Neural progenitor cell (in vitro differentiated cells): ENCODE data around the gene PPM1D. TPM values are rescaled to one million over a fixed set of nuclear protein-coding genes. Genes with fewer than 3 reads are reported as not detected.

Experiments
- DNase-seq: peaks from one replicate; pipeline ENCODE4 v3.0.0-alpha.2; 2016; ENCODE audit warnings: low spot score
- H2AFZ ChIP-seq: fragments of 200-600 bp; sonication (generic); replicated peaks from 2 replicates; pipeline ENCODE4 v1.6.1; 2016; ENCODE audit warnings: antibody characterized with exemption
- H3F3A ChIP-seq: fragments of 200-600 bp; sonication (generic); 2 replicates; pipeline ENCODE4 v1.6.1; 2016; ENCODE audit warnings: antibody characterized with exemption, low read depth
- H3K27ac ChIP-seq: fragments of 200-600 bp; sonication (generic); 2 replicates; pipeline ENCODE4 v1.5.1; 2016; ENCODE audit warnings: mild to moderate bottlenecking
- H3K27me3 ChIP-seq: fragments of 200-600 bp; sonication (generic); 2 replicates; pipeline ENCODE4 v1.6.1; 2016; ENCODE audit warnings: mild to moderate bottlenecking, moderate library complexity
- H3K36me3 ChIP-seq: fragments of 200-600 bp; sonication (generic); 2 replicates; pipeline ENCODE4 v1.5.1; 2016
- H3K4me1 ChIP-seq: fragments of 200-600 bp; sonication (generic); 2 replicates; pipeline ENCODE4 v1.6.1; 2016; ENCODE audit warnings: mixed run types
- H3K4me2 ChIP-seq: fragments of 200-600 bp; sonication (generic); 2 replicates; pipeline ENCODE4 v1.6.1; 2016
- H3K4me3 ChIP-seq: fragments of 200-600 bp; sonication (generic); 2 replicates; pipeline ENCODE4 v1.5.1; 2016
- H3K79me2 ChIP-seq: fragments of 200-600 bp; sonication (generic); 2 replicates; pipeline ENCODE4 v1.6.1; 2016; ENCODE audit warnings: low read depth
- H3K9ac ChIP-seq: fragments of 200-600 bp; sonication (generic); 2 replicates; pipeline ENCODE4 v1.6.1; 2016
- H3K9me3 ChIP-seq: fragments of 200-600 bp; sonication (generic); 2 replicates; pipeline ENCODE4 v1.5.1; 2016; ENCODE audit warnings: low read depth
- H4K20me1 ChIP-seq: fragments of 200-600 bp; sonication (generic); 2 replicates; pipeline ENCODE4 v1.6.1; 2016; ENCODE audit warnings: low read depth
- H3K27ac Mint-ChIP-seq: 3 replicates; pipeline ENCODE4 v1.8.0; 2021; ENCODE audit warnings: mixed read lengths
- H3K27me3 Mint-ChIP-seq: 2 replicates; pipeline ENCODE4 v1.8.0; 2022; ENCODE audit warnings: low read depth, mild to moderate bottlenecking, inconsistent platforms, moderate library complexity, mixed read lengths; ENCODE audit not compliant: insufficient read depth
- H3K36me3 Mint-ChIP-seq: 3 replicates; pipeline ENCODE4 v1.8.0; 2021; ENCODE audit warnings: mixed read lengths
- H3K4me1 Mint-ChIP-seq: 3 replicates; pipeline ENCODE4 v1.8.0; 2021; ENCODE audit warnings: mixed read lengths
- H3K4me3 Mint-ChIP-seq: 3 replicates; pipeline ENCODE4 v1.8.0; 2021; ENCODE audit warnings: mild to moderate bottlenecking, moderate library complexity, mixed read lengths
- H3K9me3 Mint-ChIP-seq: 3 replicates; pipeline ENCODE4 v1.8.0; 2020; ENCODE audit warnings: mixed read lengths
- CTCF ChIP-seq: fragments of 200-600 bp; sonication (generic); IDR thresholded peaks from 2 replicates; pipeline ENCODE4 v1.5.1; 2017; ENCODE audit warnings: antibody characterized with exemption, mild to moderate bottlenecking
- EZH2 ChIP-seq: fragments of 200-600 bp; sonication (generic); IDR thresholded peaks from 2 replicates; pipeline ENCODE4 v1.6.1; 2017; ENCODE audit warnings: antibody characterized with exemption, mild to moderate bottlenecking, moderate library complexity
- EZH2phosphoT487 ChIP-seq: fragments of 200-600 bp; sonication (generic); IDR thresholded peaks from 2 replicates; pipeline ENCODE4 v1.6.1; 2017; ENCODE audit warnings: antibody characterized with exemption
- total RNA-seq: library from RNA; depleted of rRNA; stranded (reverse); fragments of >200 nt; gene quantifications from 2 replicates; pipeline ENCODE4 v1.2.3, GENCODE V29; 2015; ENCODE audit warnings: low replicate concordance

Gene PPM1D
- total RNA-seq, 1 donor from 2014 or later: 22.9 TPM

DNA sequence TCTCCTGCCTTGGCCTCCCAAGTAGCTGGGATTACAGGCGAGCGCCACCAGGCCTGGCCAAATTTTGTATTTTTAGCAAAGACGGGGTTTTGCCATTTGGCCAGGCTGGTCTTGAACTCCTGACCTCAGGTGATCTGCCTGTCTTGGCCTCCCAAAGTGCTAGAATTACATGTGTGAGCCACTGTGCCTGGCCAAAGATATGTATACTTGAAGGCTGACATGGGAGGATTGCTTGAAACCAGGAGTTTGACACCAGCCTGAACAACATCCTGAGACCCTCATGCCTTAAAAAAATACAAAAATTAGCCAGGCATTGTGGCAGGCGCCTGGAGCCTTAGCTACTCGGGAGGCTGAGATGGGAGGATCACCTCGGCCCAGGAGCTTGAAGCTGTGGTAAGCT lies 80.8 kb downstream of the PPM1D start:
- peaks cover 5% of the 10 kb centered on the region for H3K4me1 ChIP-seq
- H3K4me3 ChIP-seq: no peak overlapping the region
- Mint-ChIP-seq H3K9me3 (no peaks in the 10 kb centered on the region), H3K27ac (no peak overlapping the region), H3K36me3 (no peaks in the 10 kb centered on the region), H3K4me3 (no peak overlapping the region), H3K4me1 (peaks cover 12% of the 10 kb centered on the region), H3K27me3 (no peaks in the 10 kb centered on the region)
- no peak overlapping the region for H2AFZ ChIP-seq
- no peaks in the 10 kb centered on the region for H4K20me1 ChIP-seq
- TF ChIP-seq EZH2 (no peak), CTCF (no peak), EZH2phosphoT487 (no peak)
- H3K9ac ChIP-seq: no peak overlapping the region
- peaks cover 9% of the 10 kb centered on the region for H3F3A ChIP-seq
- no peaks in the 10 kb centered on the region for H3K36me3 ChIP-seq
- no peak overlapping the region for H3K4me2 ChIP-seq
- no peaks in the 10 kb centered on the region for H3K79me2 ChIP-seq
- no peak overlapping the region for H3K27ac ChIP-seq
- no peaks in the 10 kb centered on the region for H3K27me3 ChIP-seq
- no peaks in the 10 kb centered on the region for H3K9me3 ChIP-seq
- no peak for DNase-seq

GRCh38 chr17:60685437-60685836 lies 85.4 kb downstream of the PPM1D start:
- Histone ChIP-seq H3K36me3 (no peaks in the 10 kb centered on the region), H3K4me1 (no peaks in the 10 kb centered on the region), H4K20me1 (no peaks in the 10 kb centered on the region), H3K79me2 (no peaks in the 10 kb centered on the region), H3K9ac (no peak overlapping the region), H3K4me2 (no peak overlapping the region), H3F3A (no peaks in the 10 kb centered on the region), H2AFZ (no peak overlapping the region), H3K27me3 (no peaks in the 10 kb centered on the region), H3K27ac (no peak overlapping the region), H3K4me3 (no peak overlapping the region), H3K9me3 (no peaks in the 10 kb centered on the region)
- Mint-ChIP-seq H3K27ac (no peak overlapping the region), H3K36me3 (no peaks in the 10 kb centered on the region), H3K4me1 (no peaks in the 10 kb centered on the region), H3K27me3 (no peaks in the 10 kb centered on the region), H3K9me3 (no peaks in the 10 kb centered on the region), H3K4me3 (no peak overlapping the region)
- TF ChIP-seq EZH2phosphoT487 (no peak), EZH2 (no peak), CTCF (no peak)
- no peak for DNase-seq

- Histone ChIP-seq H3K79me2 (no peaks in the 10 kb centered on the region), H3F3A (no peaks in the 10 kb centered on the region), H3K27me3 (no peaks in the 10 kb centered on the region), H3K4me3 (no peak overlapping the region), H4K20me1 (no peaks in the 10 kb centered on the region), H3K27ac (no peak overlapping the region), H3K9me3 (no peaks in the 10 kb centered on the region), H3K9ac (no peak overlapping the region), H2AFZ (no peak overlapping the region), H3K4me1 (no peaks in the 10 kb centered on the region), H3K4me2 (no peak overlapping the region), H3K36me3 (no peaks in the 10 kb centered on the region)
- Mint-ChIP-seq H3K36me3 (peaks cover 3% of the 10 kb centered on the region), H3K4me3 (no peak overlapping the region), H3K27ac (no peak overlapping the region), H3K27me3 (peaks cover 2% of the 10 kb centered on the region), H3K4me1 (no peaks in the 10 kb centered on the region), H3K9me3 (no peaks in the 10 kb centered on the region)
- no peak for DNase-seq
- TF ChIP-seq EZH2 (no peak), CTCF (no peak), EZH2phosphoT487 (no peak)
Observed at GRCh38 chr17:60695960-60696359, 96.0 kb downstream of the PPM1D start.
